GM12878 (cell line): ENCODE results near the gene CHN2. TPM values are rescaled to one million over a fixed set of nuclear protein-coding genes. Genes with fewer than 3 reads are reported as not detected.

ENCODE experiments used
- ATF7 ChIP-seq: fragments of 450-650 bp; IDR thresholded peaks from 2 replicates; pipeline ENCODE4 v1.6.1; 2016; ENCODE audit warnings: low read depth, mild to moderate bottlenecking
- FOS ChIP-seq: IDR thresholded peaks from 3 replicates; pipeline ENCODE4 v1.6.1; 2011; ENCODE audit warnings: borderline replicate concordance; ENCODE audit not compliant: insufficient read length; ENCODE audit errors: extremely low read depth
- HDAC6 ChIP-seq: fragments of 200-600 bp; sonication (generic); IDR thresholded peaks from one replicate; pipeline ENCODE4 v1.8.0; 2017; ENCODE audit warnings: antibody characterized with exemption; ENCODE audit not compliant: unreplicated experiment
- HDGF ChIP-seq: fragments of 450-650 bp; IDR thresholded peaks from 2 replicates; pipeline ENCODE4 v1.6.1; 2016; ENCODE audit warnings: antibody characterized with exemption
- IKZF1 ChIP-seq: fragments of 450-650 bp; conservative IDR thresholded peaks from 2 replicates; pipeline ENCODE4 v1.6.1; 2017; ENCODE audit warnings: antibody characterized with exemption, mild to moderate bottlenecking
- IRF4 ChIP-seq: IDR thresholded peaks from 2 replicates; pipeline ENCODE4 v1.6.1; 2011; ENCODE audit warnings: low read depth, low read length
- MEF2A ChIP-seq: IDR thresholded peaks from 2 replicates; pipeline ENCODE4 v1.6.1; 2011; ENCODE audit warnings: low read depth, mild to moderate bottlenecking, low read length, moderate library complexity; ENCODE audit not compliant: insufficient read depth
- MTA3 ChIP-seq: IDR thresholded peaks from 2 replicates; pipeline ENCODE4 v1.6.1; 2012; ENCODE audit warnings: low read length, inconsistent platforms, borderline replicate concordance
- MYB ChIP-seq: fragments of 150-350 bp; IDR thresholded peaks from 2 replicates; pipeline ENCODE4 v1.6.1; 2014; ENCODE audit warnings: mild to moderate bottlenecking, low read depth, low read length, borderline replicate concordance
- NBN ChIP-seq: fragments of 450-650 bp; IDR thresholded peaks from 2 replicates; pipeline ENCODE4 v1.6.1; 2016
- RAD21 ChIP-seq: IDR thresholded peaks from 2 replicates; pipeline ENCODE4 v1.6.1; 2011; ENCODE audit warnings: mild to moderate bottlenecking, low read depth, low read length, moderate library complexity; ENCODE audit not compliant: insufficient read depth
- RFX5 ChIP-seq: IDR thresholded peaks from 2 replicates; pipeline ENCODE4 v1.6.1; 2011; ENCODE audit warnings: low read depth, low read length, improper control_type of control experiment
- RUNX3 ChIP-seq: IDR thresholded peaks from 2 replicates; pipeline ENCODE4 v1.6.1; 2012; ENCODE audit warnings: low read length, inconsistent platforms
- SIN3A ChIP-seq: IDR thresholded peaks from 2 replicates; pipeline ENCODE4 v1.6.1; 2012; ENCODE audit warnings: low read depth, low read length, improper control_type of control experiment
- SPI1 ChIP-seq: IDR thresholded peaks from 2 replicates; pipeline ENCODE4 v1.6.1; 2011; ENCODE audit warnings: low read depth, mild to moderate bottlenecking, low read length, moderate library complexity, borderline replicate concordance; ENCODE audit not compliant: insufficient read depth
- SREBF2 ChIP-seq: IDR thresholded peaks from 2 replicates; pipeline ENCODE4 v1.6.1; 2012; ENCODE audit warnings: mild to moderate bottlenecking, low read length
- polyA plus RNA-seq, 11 experiments: library from polyadenylated mRNA; depleted of rRNA in 4 of 11; unstranded in 6 of 11; stranded (reverse) in 5 of 11; fragments of >200 nt; fragmentation: Nextera tagmentation in 4 of 11; fragmentation: Illumina TruSeq in 1 of 11; extraction: Ambion mirVana in 4 of 11; extraction: Trizol in 1 of 11; gene quantifications; 1 replicate in 1 of 11; 2 replicates in 10 of 11; pipeline versions ENCODE4 v1.2.1 to v1.2.3, GENCODE V29; 2011 to 2016; ENCODE audit warnings: inconsistent platforms in 2 of 11, missing spikeins in 2 of 11, low read depth in 1 of 11
- total RNA-seq, 4 experiments: library from RNA; depleted of rRNA in 3 of 4; stranded (reverse); fragments of >200 nt in 3 of 4; fragmentation: Illumina TruSeq in 1 of 4; extraction: Trizol in 1 of 4; gene quantifications; 2 replicates each; pipeline versions ENCODE4 v1.2.1 to v1.2.3, GENCODE V29; 2013 to 2021
- TF ChIP-seq, protein P1 (sequence below): IDR thresholded peaks from 2 replicates; pipeline ENCODE4 v1.6.1; 2011; ENCODE audit warnings: borderline replicate concordance, low read depth, mild to moderate bottlenecking, moderate library complexity, low read length; ENCODE audit not compliant: insufficient read depth, poor library complexity, severe bottlenecking
- TF ChIP-seq, protein P2 (sequence below): IDR thresholded peaks from 2 replicates; pipeline ENCODE4 v1.6.1; 2011; ENCODE audit warnings: low read depth, mild to moderate bottlenecking, low read length, moderate library complexity, borderline replicate concordance; ENCODE audit errors: extremely low read depth
- TF ChIP-seq, protein P3 (sequence below): fragments of 450-650 bp; IDR thresholded peaks from 2 replicates; pipeline ENCODE4 v1.6.1; 2017; ENCODE audit warnings: mild to moderate bottlenecking, moderate library complexity
- TF ChIP-seq, protein P4 (sequence below): fragments of 450-650 bp; IDR thresholded peaks from 2 replicates; pipeline ENCODE4 v1.6.1; 2017; ENCODE audit warnings: borderline replicate concordance
- TF ChIP-seq, protein P5 (sequence below): IDR thresholded peaks from 2 replicates; pipeline ENCODE4 v1.6.1; 2012; ENCODE audit warnings: low read depth, low read length, improper control_type of control experiment
- TF ChIP-seq, protein P6 (sequence below): IDR thresholded peaks from 2 replicates; pipeline ENCODE4 v1.6.1; 2011; ENCODE audit warnings: low read depth, low read length, improper control_type of control experiment, borderline replicate concordance

CHN2 gene
- total and polyA plus RNA-seq, 10 of the 15 experiments (the other 5 are each of a cell fraction or from before 2014, with no cell fraction given): 0.11 to 3.8 (median 0.37) TPM; not detected in 2

DNA sequence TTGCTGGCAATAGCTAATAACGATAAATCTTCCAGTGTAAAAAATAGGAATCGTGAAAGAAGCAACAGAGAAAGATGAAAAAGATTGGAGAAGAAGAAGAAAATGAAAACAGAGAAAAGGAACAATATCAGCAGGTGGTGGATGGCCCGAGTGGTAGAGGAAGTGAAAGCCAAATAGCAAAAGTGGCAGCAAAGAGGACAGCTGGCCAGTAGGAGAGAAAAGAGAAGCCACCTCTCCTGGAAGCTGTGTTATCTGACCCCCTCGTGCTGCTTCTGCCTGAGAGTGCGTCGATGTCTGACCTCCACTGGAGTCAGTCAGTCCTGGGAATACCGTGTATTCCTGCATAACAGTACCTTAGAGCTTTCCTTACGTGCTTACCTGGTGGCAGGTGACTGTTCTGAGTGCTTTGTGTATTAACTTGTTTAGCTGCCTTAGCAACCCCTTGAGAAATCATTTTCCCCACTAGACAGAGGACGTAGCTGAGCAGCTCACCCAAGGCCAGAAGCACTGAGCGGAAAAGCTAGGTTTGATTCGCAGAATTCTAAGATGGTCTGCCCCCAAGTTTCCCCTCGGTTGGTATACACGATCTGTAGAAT lies 88.3 kb downstream of the CHN2 start (continued):
- TF ChIP-seq HDGF (no peak), RFX5 (no peak), SPI1 (peak; percentile 83), MTA3 (no peak), NBN (no peak), ATF7 (no peak), MEF2A (no peak), IKZF1 (peak; percentile 43), SIN3A (no peak), HDAC6 (no peak), IRF4 (peak; percentile 27; the same call in 1 of the 2 replicates), MYB (no peak), RAD21 (no peak), RUNX3 (no peak), SREBF2 (no peak), FOS (no peak)
- TF ChIP-seq, protein P1, sequence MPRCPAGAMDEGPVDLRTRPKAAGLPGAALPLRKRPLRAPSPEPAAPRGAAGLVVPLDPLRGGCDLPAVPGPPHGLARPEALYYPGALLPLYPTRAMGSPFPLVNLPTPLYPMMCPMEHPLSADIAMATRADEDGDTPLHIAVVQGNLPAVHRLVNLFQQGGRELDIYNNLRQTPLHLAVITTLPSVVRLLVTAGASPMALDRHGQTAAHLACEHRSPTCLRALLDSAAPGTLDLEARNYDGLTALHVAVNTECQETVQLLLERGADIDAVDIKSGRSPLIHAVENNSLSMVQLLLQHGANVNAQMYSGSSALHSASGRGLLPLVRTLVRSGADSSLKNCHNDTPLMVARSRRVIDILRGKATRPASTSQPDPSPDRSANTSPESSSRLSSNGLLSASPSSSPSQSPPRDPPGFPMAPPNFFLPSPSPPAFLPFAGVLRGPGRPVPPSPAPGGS: no peak
- TF ChIP-seq, protein P2, sequence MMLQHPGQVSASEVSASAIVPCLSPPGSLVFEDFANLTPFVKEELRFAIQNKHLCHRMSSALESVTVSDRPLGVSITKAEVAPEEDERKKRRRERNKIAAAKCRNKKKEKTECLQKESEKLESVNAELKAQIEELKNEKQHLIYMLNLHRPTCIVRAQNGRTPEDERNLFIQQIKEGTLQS: no peak
- TF ChIP-seq, protein P3, sequence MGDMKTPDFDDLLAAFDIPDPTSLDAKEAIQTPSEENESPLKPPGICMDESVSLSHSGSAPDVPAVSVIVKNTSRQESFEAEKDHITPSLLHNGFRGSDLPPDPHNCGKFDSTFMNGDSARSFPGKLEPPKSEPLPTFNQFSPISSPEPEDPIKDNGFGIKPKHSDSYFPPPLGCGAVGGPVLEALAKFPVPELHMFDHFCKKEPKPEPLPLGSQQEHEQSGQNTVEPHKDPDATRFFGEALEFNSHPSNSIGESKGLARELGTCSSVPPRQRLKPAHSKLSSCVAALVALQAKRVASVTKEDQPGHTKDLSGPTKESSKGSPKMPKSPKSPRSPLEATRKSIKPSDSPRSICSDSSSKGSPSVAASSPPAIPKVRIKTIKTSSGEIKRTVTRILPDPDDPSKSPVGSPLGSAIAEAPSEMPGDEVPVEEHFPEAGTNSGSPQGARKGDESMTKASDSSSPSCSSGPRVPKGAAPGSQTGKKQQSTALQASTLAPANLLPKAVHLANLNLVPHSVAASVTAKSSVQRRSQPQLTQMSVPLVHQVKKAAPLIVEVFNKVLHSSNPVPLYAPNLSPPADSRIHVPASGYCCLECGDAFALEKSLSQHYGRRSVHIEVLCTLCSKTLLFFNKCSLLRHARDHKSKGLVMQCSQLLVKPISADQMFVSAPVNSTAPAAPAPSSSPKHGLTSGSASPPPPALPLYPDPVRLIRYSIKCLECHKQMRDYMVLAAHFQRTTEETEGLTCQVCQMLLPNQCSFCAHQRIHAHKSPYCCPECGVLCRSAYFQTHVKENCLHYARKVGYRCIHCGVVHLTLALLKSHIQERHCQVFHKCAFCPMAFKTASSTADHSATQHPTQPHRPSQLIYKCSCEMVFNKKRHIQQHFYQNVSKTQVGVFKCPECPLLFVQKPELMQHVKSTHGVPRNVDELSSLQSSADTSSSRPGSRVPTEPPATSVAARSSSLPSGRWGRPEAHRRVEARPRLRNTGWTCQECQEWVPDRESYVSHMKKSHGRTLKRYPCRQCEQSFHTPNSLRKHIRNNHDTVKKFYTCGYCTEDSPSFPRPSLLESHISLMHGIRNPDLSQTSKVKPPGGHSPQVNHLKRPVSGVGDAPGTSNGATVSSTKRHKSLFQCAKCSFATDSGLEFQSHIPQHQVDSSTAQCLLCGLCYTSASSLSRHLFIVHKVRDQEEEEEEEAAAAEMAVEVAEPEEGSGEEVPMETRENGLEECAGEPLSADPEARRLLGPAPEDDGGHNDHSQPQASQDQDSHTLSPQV: no peak
- TF ChIP-seq, protein P4, sequence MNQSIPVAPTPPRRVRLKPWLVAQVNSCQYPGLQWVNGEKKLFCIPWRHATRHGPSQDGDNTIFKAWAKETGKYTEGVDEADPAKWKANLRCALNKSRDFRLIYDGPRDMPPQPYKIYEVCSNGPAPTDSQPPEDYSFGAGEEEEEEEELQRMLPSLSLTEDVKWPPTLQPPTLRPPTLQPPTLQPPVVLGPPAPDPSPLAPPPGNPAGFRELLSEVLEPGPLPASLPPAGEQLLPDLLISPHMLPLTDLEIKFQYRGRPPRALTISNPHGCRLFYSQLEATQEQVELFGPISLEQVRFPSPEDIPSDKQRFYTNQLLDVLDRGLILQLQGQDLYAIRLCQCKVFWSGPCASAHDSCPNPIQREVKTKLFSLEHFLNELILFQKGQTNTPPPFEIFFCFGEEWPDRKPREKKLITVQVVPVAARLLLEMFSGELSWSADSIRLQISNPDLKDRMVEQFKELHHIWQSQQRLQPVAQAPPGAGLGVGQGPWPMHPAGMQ: no peak
- TF ChIP-seq, protein P5, sequence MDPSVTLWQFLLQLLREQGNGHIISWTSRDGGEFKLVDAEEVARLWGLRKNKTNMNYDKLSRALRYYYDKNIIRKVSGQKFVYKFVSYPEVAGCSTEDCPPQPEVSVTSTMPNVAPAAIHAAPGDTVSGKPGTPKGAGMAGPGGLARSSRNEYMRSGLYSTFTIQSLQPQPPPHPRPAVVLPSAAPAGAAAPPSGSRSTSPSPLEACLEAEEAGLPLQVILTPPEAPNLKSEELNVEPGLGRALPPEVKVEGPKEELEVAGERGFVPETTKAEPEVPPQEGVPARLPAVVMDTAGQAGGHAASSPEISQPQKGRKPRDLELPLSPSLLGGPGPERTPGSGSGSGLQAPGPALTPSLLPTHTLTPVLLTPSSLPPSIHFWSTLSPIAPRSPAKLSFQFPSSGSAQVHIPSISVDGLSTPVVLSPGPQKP: no peak
- TF ChIP-seq, protein P6, sequence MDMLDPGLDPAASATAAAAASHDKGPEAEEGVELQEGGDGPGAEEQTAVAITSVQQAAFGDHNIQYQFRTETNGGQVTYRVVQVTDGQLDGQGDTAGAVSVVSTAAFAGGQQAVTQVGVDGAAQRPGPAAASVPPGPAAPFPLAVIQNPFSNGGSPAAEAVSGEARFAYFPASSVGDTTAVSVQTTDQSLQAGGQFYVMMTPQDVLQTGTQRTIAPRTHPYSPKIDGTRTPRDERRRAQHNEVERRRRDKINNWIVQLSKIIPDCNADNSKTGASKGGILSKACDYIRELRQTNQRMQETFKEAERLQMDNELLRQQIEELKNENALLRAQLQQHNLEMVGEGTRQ: no peak
